Aorta (tissue), 5 donors: Measurements from ENCODE around the gene IL17RD. TPM values are rescaled to one million over a fixed set of nuclear protein-coding genes. Genes with fewer than 3 reads are reported as not detected.
"Not testable (repeated sequence)": the region's sequence is repeated elsewhere in the genome, so short reads cannot be mapped to it uniquely, and the experiment has no call there.

Experiments
- ATAC-seq: fragments of 200-7000 bp; cut with Tn5 transposase; one replicate; pipeline ENCODE4 v1.9.1; 2022; ENCODE audit warnings: moderate library complexity; ENCODE audit not compliant: low FRiP score
- DNase-seq, 2 donors: peaks; one replicate each; pipeline ENCODE4 v3.0.0-alpha.2; 2020
- H3K27ac ChIP-seq, 2 donors: one replicate each; pipeline ENCODE4 v1.5.1; 2013; ENCODE audit warnings: low read length in 2 of 2, mild to moderate bottlenecking in 2 of 2, moderate library complexity in 2 of 2, control low read depth in 1 of 2, inconsistent platforms in 1 of 2, low read depth in 1 of 2
- H3K27me3 ChIP-seq, 2 donors: one replicate each; pipeline ENCODE4 v1.6.1; 2013; ENCODE audit warnings: control low read depth in 1 of 2, low read length in 1 of 2, mild to moderate bottlenecking in 1 of 2, moderate library complexity in 1 of 2; ENCODE audit not compliant: insufficient read depth in 2 of 2, control insufficient read depth in 1 of 2
- H3K36me3 ChIP-seq, 2 donors: one replicate each; pipeline ENCODE4 v1.6.1; 2013; ENCODE audit warnings: control low read depth in 1 of 2, low read length in 1 of 2, mild to moderate bottlenecking in 1 of 2; ENCODE audit not compliant: insufficient read depth in 2 of 2, control insufficient read depth in 1 of 2
- H3K4me1 ChIP-seq, 2 donors: one replicate each; pipeline ENCODE4 v1.6.1; 2013; ENCODE audit warnings: low read length in 2 of 2, control low read depth in 1 of 2, mild to moderate bottlenecking in 1 of 2, moderate library complexity in 1 of 2; ENCODE audit not compliant: insufficient read depth in 2 of 2, control insufficient read depth in 1 of 2
- H3K4me3 ChIP-seq, 2 donors: one replicate each; pipeline ENCODE4 v1.5.1; 2013; ENCODE audit warnings: low read length in 2 of 2, control low read depth in 1 of 2, mild to moderate bottlenecking in 1 of 2
- H3K9me3 ChIP-seq: one replicate; pipeline ENCODE4 v1.6.1; 2013; ENCODE audit warnings: mild to moderate bottlenecking, low read length; ENCODE audit not compliant: control insufficient read depth
- WGBS, 2 donors: extraction: QIAGEN DNeasy Blood & Tissue Kit; methylation state at CpG; one replicate each; pipeline ENCODE4 v1.1.7; 2013; 5-methylcytosine and 5-hydroxymethylcytosine counted together
- intact Hi-C, 2 donors: fragments of 100-400 bp; cut with DNase I; formaldehyde crosslinking; loops; one replicate each; pipeline versions ENCODE4 v1.14.2 to v1.15.0; 2022
- polyA plus RNA-seq, 2 donors: library from polyadenylated mRNA; stranded (reverse); fragments of 200-250 nt; gene quantifications; one replicate each; pipeline ENCODE4 v1.2.3, GENCODE V29; 2013
- total RNA-seq, 2 donors: library from RNA; stranded (reverse); fragmentation: NEBNext Ultra II Directional; extraction: Animal tissue kit (Norgen Biotek cat#: 25700); gene quantifications; one replicate each; pipeline ENCODE4 v1.2.1, GENCODE V29; 2021
- donor health status: healthy with polysubstance abuse.
- donor health status: Bipolar disorder and iron deficiency.
- donor health status: DM: no; HTN: no; CAD: no.
- donor health status: DM: no; HTN: no; CAD: no.
- donor health status: DM: yes; HTN: yes; CAD: no.

Gene IL17RD
- total and polyA plus RNA-seq, 4 donors, result 0.63 to 17.0 (median 2.5) TPM

- H3K36me3 ChIP-seq, result no peaks in the 10 kb centered on the region
- intact Hi-C loops, result no loop called here
- H3K4me3 ChIP-seq, result no peak overlapping the region
- no peaks in the 10 kb centered on the region for H3K9me3 ChIP-seq
- no peaks in the 10 kb centered on the region for H3K4me1 ChIP-seq
- no peak for DNase-seq
- no peak for ATAC-seq
- no peak overlapping the region for H3K27ac ChIP-seq
- no peaks in the 10 kb centered on the region for H3K27me3 ChIP-seq
- 96 to 99% methylated on average over 1 of the region's 1 CpG for WGBS, 2 donors
Measured at GRCh38 chr3:57087361-57088092, 77.6 kb downstream of the IL17RD start.

- Histone ChIP-seq H3K4me1 (no peaks in the 10 kb centered on the region), H3K36me3 (no peaks in the 10 kb centered on the region), H3K9me3 (no peaks in the 10 kb centered on the region), H3K4me3 (no peak overlapping the region), H3K27ac (no peak overlapping the region), H3K27me3 (no peaks in the 10 kb centered on the region)
- intact Hi-C loops, result no loop called here
- ATAC-seq, result no peak
- no peak for DNase-seq
Measured at GRCh38 chr3:57086201-57086600, 79.0 kb downstream of the IL17RD start.

GRCh38 chr3:57085211-57085610, 79.9 kb downstream of the IL17RD start:
- Histone ChIP-seq H3K27me3 (no peaks in the 10 kb centered on the region), H3K9me3 (no peaks in the 10 kb centered on the region), H3K36me3 (no peaks in the 10 kb centered on the region), H3K4me3 (no peak overlapping the region), H3K4me1 (no peaks in the 10 kb centered on the region), H3K27ac (no peak overlapping the region)
- no peak for DNase-seq
- no peak for ATAC-seq
- intact Hi-C loops, result no loop called here
- WGBS, 2 donors, result 93 to 95% methylated on average over 4 of the region's 4 CpGs

GRCh38 chr3:57083266-57083995, 81.7 kb downstream of the IL17RD start:
- not testable (repeated sequence) for ATAC-seq, DNase-seq

GRCh38 chr3:57082481-57082880, 82.7 kb downstream of the IL17RD start:
- DNase-seq (no peak), ATAC-seq (no peak)
- Histone ChIP-seq H3K4me3 (no peak overlapping the region), H3K36me3 (no peaks in the 10 kb centered on the region), H3K27ac (no peak overlapping the region), H3K27me3 (no peaks in the 10 kb centered on the region), H3K9me3 (no peaks in the 10 kb centered on the region), H3K4me1 (no peaks in the 10 kb centered on the region)
- WGBS, 2 donors, result 96 to 97% methylated on average over 6 of the region's 6 CpGs
- intact Hi-C loops, result no loop called here

More at GRCh38 chr3:57083266-57083995, 81.7 kb downstream of the IL17RD start:
- H3K4me3 ChIP-seq, H3K27ac ChIP-seq, H3K9me3 ChIP-seq, H3K4me1 ChIP-seq, H3K36me3 ChIP-seq, intact Hi-C loops, H3K27me3 ChIP-seq: not testable (repeated sequence)
- WGBS, 2 donors, result 95% methylated on average over 16 of the region's 16 CpGs

- Histone ChIP-seq H3K27me3 (no peaks in the 10 kb centered on the region), H3K4me3 (no peak overlapping the region), H3K27ac (no peak overlapping the region), H3K36me3 (no peaks in the 10 kb centered on the region), H3K9me3 (no peaks in the 10 kb centered on the region), H3K4me1 (no peaks in the 10 kb centered on the region)
- WGBS, 2 donors, result 91 to 92% methylated on average over 3 of the region's 3 CpGs
- ATAC-seq (no peak), DNase-seq (no peak)
- intact Hi-C loops, result no loop called here
Measured at GRCh38 chr3:57081173-57081572, 84.0 kb downstream of the IL17RD start.

- Histone ChIP-seq H3K4me3 (no peak overlapping the region), H3K27ac (no peak overlapping the region), H3K9me3 (no peaks in the 10 kb centered on the region), H3K36me3 (no peaks in the 10 kb centered on the region), H3K27me3 (no peaks in the 10 kb centered on the region), H3K4me1 (no peaks in the 10 kb centered on the region)
- WGBS, 2 donors, result 97 to 98% methylated on average over 4 of the region's 4 CpGs
- ATAC-seq (no peak), DNase-seq (no peak)
- intact Hi-C loops, result no loop called here
Measured at GRCh38 chr3:57080171-57080570, 85.0 kb downstream of the IL17RD start.

- intact Hi-C loops, result loop anchor here (2.0 to 10.0 kb wide), 3 partner anchors 72 to 395 kb away; partner anchors contain the start of gene TASOR (in 1 of the 2)
- 7 to 8% methylated on average over 23 to 25 of the region's 25 CpGs for WGBS, 2 donors
- H3K27me3 ChIP-seq, result no peaks in the 10 kb centered on the region
- no peak overlapping the region for H3K27ac ChIP-seq
- no peaks in the 10 kb centered on the region for H3K4me1 ChIP-seq
- H3K4me3 ChIP-seq, result peak overlapping the region; percentile 20 to 57
- DNase-seq, result peak in 1 of 2 donors; percentile 77
- no peaks in the 10 kb centered on the region for H3K9me3 ChIP-seq
- no peaks in the 10 kb centered on the region for H3K36me3 ChIP-seq
- ATAC-seq, result peak; percentile 2
Measured at GRCh38 chr3:57079474-57079831, 85.7 kb downstream of the IL17RD start.
